BE2C (cell line): Measurements from ENCODE around the gene PTPRE.

Source experiments
- DNase-seq: peaks from one replicate; pipeline ENCODE4 v3.0.0-alpha.2; 2020
- H3K27me3 ChIP-seq: fragments of 250-450 bp; sonication (Bioruptor Pico); 2 replicates; pipeline ENCODE4 v1.5.1; 2020; ENCODE audit warnings: mild to moderate bottlenecking
- H3K36me3 ChIP-seq: fragments of 250-450 bp; sonication (Bioruptor Pico); 2 replicates; pipeline ENCODE4 v1.5.1; 2020; ENCODE audit warnings: mild to moderate bottlenecking
- H3K4me1 ChIP-seq: fragments of 250-450 bp; sonication (Bioruptor Pico); 2 replicates; pipeline ENCODE4 v1.5.1; 2020
- H3K4me3 ChIP-seq: 2 replicates; pipeline ENCODE4 v1.5.1; 2011; ENCODE audit warnings: low read depth, low read length
- H3K9me3 ChIP-seq: fragments of 250-450 bp; sonication (Bioruptor Pico); 2 replicates; pipeline ENCODE4 v1.5.1; 2020
- TF ChIP-seq, protein P1 (sequence below): IDR thresholded peaks from 2 replicates; pipeline ENCODE4 v1.5.1; 2012; ENCODE audit warnings: mild to moderate bottlenecking, low read depth, low read length

The PTPRE gene

DNA sequence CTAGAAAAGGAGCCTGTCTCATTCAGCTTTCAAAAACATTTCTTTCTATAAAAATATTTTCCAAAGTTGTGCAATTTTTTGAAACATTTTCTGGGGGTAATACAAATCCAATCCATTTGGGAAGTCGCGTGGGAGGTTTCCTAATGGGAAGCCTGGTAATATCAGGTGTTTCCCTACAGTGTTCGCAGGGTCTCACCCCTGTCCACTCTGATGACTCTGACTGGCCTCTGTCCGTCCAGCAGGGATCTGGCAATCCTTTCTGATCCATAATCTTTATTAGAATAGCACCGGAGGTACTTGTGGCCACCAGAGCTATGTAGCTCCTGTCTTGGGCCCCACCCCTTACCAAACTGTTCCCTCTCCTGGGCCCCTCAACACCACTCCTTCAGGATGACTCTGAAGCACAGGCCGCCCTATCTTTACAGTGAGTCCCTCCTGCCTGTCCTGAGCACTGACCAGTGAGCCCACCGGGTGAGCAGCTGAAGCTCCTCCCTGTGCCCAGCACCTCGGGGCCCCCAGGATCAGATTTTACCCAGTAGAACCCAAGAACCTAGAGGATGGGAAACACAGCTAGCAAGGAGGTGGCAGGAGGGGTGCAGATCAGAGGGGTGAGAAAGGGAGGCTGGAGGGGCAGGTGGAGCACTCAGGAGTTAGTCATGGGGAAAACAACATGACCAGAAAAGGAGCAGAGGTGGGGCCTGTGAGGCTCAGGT is 84.8 kb downstream of the PTPRE start:
- no peak for DNase-seq
- no peaks in the 10 kb centered on the region for H3K9me3 ChIP-seq
- no peaks in the 10 kb centered on the region for H3K4me1 ChIP-seq
- TF ChIP-seq, protein P1, sequence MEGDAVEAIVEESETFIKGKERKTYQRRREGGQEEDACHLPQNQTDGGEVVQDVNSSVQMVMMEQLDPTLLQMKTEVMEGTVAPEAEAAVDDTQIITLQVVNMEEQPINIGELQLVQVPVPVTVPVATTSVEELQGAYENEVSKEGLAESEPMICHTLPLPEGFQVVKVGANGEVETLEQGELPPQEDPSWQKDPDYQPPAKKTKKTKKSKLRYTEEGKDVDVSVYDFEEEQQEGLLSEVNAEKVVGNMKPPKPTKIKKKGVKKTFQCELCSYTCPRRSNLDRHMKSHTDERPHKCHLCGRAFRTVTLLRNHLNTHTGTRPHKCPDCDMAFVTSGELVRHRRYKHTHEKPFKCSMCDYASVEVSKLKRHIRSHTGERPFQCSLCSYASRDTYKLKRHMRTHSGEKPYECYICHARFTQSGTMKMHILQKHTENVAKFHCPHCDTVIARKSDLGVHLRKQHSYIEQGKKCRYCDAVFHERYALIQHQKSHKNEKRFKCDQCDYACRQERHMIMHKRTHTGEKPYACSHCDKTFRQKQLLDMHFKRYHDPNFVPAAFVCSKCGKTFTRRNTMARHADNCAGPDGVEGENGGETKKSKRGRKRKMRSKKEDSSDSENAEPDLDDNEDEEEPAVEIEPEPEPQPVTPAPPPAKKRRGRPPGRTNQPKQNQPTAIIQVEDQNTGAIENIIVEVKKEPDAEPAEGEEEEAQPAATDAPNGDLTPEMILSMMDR, result no peak
- H3K4me3 ChIP-seq, result no peak overlapping the region
- no peaks in the 10 kb centered on the region for H3K36me3 ChIP-seq
- H3K27me3 ChIP-seq, result no peaks in the 10 kb centered on the region

DNA sequence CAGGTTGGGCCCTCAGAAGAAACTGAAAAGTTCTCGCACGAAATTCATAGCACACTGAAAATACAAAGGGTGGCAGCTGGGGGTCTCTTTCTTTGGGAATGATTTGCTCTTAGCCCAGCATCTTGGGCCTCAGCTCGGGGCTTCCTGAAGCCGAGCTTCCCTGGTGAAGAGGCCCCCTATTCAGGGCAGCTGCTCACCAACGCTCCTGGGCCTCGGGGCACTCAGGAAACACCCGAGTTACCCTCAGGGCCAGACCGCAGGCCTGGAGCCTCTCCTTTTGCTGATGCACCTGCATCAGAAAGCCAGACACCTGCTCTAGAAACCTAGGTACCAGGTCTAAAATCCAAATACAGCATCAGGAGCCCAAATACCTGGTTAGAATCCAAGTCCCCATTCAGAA is 85.5 kb downstream of the PTPRE start:
- TF ChIP-seq, protein P1, result no peak
- Histone ChIP-seq H3K4me1 (no peaks in the 10 kb centered on the region; the same call in 1 of the 2 replicates), H3K36me3 (no peaks in the 10 kb centered on the region), H3K4me3 (no peak overlapping the region), H3K27me3 (no peaks in the 10 kb centered on the region), H3K9me3 (no peaks in the 10 kb centered on the region)
- no peak for DNase-seq

DNA sequence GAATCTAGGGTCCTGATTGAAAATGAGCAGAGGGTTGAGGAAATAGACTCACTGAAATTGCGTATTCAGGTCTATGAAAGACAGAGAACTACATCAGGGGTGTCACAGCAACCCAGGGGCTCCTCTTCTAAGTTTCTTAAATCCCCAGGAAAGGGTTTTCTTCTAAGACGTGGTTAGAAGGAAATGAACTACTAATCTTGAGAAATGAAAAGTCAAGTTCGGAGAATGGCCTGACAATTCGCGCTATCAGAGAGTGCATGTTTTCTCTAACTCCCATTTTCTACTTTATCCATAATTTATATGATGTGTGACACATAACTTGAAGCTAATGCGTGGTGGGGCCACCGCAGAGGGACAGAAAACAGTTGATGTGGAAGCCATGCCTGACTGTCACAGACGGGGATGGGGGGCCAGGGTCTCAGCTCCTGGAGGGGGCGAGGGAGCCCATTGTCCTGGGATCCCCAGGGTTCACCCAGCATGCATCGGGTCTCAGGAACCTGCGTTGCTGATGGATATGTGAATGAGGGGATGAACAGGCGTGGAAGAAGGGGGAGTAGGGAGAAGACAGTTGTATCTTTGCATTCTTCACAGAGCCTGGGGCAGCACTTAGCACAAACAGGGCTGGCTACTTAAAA is 86.3 kb downstream of the PTPRE start:
- H3K4me3 ChIP-seq, result no peak overlapping the region
- TF ChIP-seq, protein P1, result no peak
- no peak for DNase-seq
- no peaks in the 10 kb centered on the region; the same call in 1 of the 2 replicates for H3K4me1 ChIP-seq
- H3K36me3 ChIP-seq, result no peaks in the 10 kb centered on the region
- no peaks in the 10 kb centered on the region for H3K9me3 ChIP-seq
- H3K27me3 ChIP-seq, result no peaks in the 10 kb centered on the region

DNA sequence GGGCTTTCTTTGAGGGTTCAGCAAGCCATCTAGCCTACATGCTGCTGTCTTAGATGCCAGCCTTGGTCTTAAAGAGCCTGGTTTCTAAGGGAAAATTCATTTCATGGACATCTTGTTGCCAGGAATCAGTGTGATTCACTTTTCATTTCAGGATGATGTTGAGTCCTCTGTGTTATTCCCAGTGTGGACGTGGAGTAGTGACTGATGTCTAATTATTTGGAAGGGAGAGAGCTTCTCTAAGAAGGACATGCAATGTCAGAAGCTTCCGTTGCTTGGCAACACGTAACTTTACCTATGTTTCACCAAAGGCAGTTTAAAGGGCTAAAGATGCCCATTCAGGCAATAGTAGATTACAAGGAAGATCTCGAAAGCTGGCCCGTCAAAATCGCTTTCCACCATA is 89.0 kb downstream of the PTPRE start:
- no peaks in the 10 kb centered on the region for H3K9me3 ChIP-seq
- H3K4me1 ChIP-seq, result no peaks in the 10 kb centered on the region; the same call in 1 of the 2 replicates
- no peak overlapping the region for H3K4me3 ChIP-seq
- no peaks in the 10 kb centered on the region for H3K36me3 ChIP-seq
- DNase-seq, result no peak
- H3K27me3 ChIP-seq, result no peaks in the 10 kb centered on the region
- TF ChIP-seq, protein P1, result no peak

DNA sequence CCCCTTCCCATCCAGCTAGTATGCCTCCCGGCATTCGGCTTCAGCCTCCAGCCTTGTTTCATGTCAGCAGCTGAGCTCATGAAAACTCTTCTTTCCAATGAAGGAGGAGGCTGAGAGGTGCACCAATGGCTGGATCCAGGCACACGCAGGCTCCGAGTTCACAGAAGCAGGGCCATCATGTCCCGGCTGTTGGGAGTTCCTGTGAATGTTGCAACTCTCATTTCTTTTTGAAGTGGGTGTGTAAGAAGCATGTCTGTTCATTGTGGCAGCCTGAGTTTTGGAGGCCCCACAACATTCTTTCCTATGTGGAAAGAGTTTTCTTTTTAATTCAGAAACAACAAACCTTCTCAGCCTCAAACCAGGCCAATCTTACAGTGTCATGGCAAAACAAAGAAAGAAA is 89.7 kb downstream of the PTPRE start:
- TF ChIP-seq, protein P1, result no peak
- H3K9me3 ChIP-seq, result no peaks in the 10 kb centered on the region
- no peaks in the 10 kb centered on the region for H3K36me3 ChIP-seq
- no peak overlapping the region for H3K4me3 ChIP-seq
- no peak for DNase-seq
- H3K4me1 ChIP-seq, result no peaks in the 10 kb centered on the region; the same call in 1 of the 2 replicates
- H3K27me3 ChIP-seq, result no peaks in the 10 kb centered on the region

DNA sequence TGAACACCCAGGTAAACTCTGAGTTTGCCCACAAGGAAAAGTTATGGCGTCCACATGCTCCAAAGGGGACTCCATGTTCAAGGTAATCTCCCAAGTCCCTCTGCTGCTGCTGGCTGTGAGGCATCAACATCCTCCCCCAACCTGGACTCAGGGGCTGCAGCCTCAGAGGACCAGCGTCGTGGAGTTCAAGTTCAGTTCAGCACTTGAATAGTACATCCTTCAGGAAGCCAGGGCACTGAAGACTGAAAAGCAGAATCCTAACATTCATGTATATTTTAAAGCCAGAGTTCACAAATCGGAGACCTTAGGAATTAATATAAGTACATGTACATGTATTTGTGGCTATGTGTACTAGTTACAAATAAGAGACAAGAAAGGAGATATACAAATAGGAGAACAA is 90.4 kb downstream of the PTPRE start:
- H3K4me1 ChIP-seq, result no peaks in the 10 kb centered on the region; the same call in 1 of the 2 replicates
- no peaks in the 10 kb centered on the region for H3K9me3 ChIP-seq
- H3K4me3 ChIP-seq, result no peak overlapping the region
- DNase-seq, result no peak
- no peaks in the 10 kb centered on the region for H3K27me3 ChIP-seq
- no peaks in the 10 kb centered on the region for H3K36me3 ChIP-seq
- TF ChIP-seq, protein P1, result no peak
